NOMO-1 (cell line): ENCODE measurements around the gene CWC27.
"Not testable (repeated sequence)": the region's sequence is repeated elsewhere in the genome, so short reads cannot be mapped to it uniquely, and the experiment has no call there.

ENCODE experiments used
- DNase-seq, 2 experiments: peaks; one replicate each; lab custom pipeline; 2025; ENCODE audit not compliant: unreplicated experiment in 2 of 2; lab: John Stamatoyannopoulos, UW

The CWC27 gene

GRCh38 chr5:64914396-64914795 lies 145.7 kb downstream of the CWC27 start:
- DNase-seq = no peak

- no peak for DNase-seq
Observed at GRCh38 chr5:64918083-64918482, 149.4 kb downstream of the CWC27 start.

GRCh38 chr5:64921386-64921785 lies 152.7 kb downstream of the CWC27 start:
- no peak for DNase-seq

GRCh38 chr5:64923151-64923685 lies 154.5 kb downstream of the CWC27 start:
- no peak for DNase-seq

GRCh38 chr5:64925123-64925522 lies 156.4 kb downstream of the CWC27 start:
- no peak for DNase-seq

- no peak for DNase-seq
Observed at GRCh38 chr5:64929833-64930232, 161.1 kb downstream of the CWC27 start.

- DNase-seq = no peak
Observed at GRCh38 chr5:64930672-64931318, 162.1 kb downstream of the CWC27 start.

- not testable (repeated sequence) for DNase-seq
Observed at GRCh38 chr5:64939422-64939771, 170.7 kb downstream of the CWC27 start.

- DNase-seq = no peak
Observed at GRCh38 chr5:64939772-64940510, 171.2 kb downstream of the CWC27 start.

- no peak for DNase-seq
Observed at GRCh38 chr5:64942460-64942859, 173.7 kb downstream of the CWC27 start.

GRCh38 chr5:64944868-64945267 lies 176.1 kb downstream of the CWC27 start:
- DNase-seq = no peak

GRCh38 chr5:64947031-64947430 lies 178.3 kb downstream of the CWC27 start:
- no peak for DNase-seq

- DNase-seq = no peak
Observed at GRCh38 chr5:64947801-64948200, 179.1 kb downstream of the CWC27 start.

- no peak for DNase-seq
Observed at GRCh38 chr5:64949331-64949730, 180.6 kb downstream of the CWC27 start.

GRCh38 chr5:64952951-64953673 lies 184.4 kb downstream of the CWC27 start:
- no peak for DNase-seq

- DNase-seq = no peak
Observed at GRCh38 chr5:64954518-64954917, 185.8 kb downstream of the CWC27 start.

GRCh38 chr5:64958757-64959391 lies 190.1 kb downstream of the CWC27 start:
- no peak for DNase-seq

- no peak for DNase-seq
Observed at GRCh38 chr5:64963278-64963677, 194.5 kb downstream of the CWC27 start.

GRCh38 chr5:64968591-64969110 lies 199.9 kb downstream of the CWC27 start:
- DNase-seq = no peak

- DNase-seq = no peak
Observed at GRCh38 chr5:64969578-64969977, 200.8 kb downstream of the CWC27 start.

GRCh38 chr5:64971513-64971912 lies 202.8 kb downstream of the CWC27 start:
- DNase-seq = no peak
